GM23338 (cell line): ENCODE data around the gene SCFD2. TPM values are rescaled to one million over a fixed set of nuclear protein-coding genes. Genes with fewer than 3 reads are reported as not detected.
A peak's percentile ranks its signal among the peaks of the same experiment; 100 is the strongest.

ENCODE experiments used
- ATAC-seq: fragments of 200-7000 bp; cut with Tn5 transposase; 3 replicates; pipeline ENCODE4 v1.9.1; 2020
- DNase-seq: peaks from one replicate; pipeline ENCODE4 v3.0.0-alpha.2; 2015; ENCODE audit warnings: low spot score
- H2AFZ ChIP-seq: fragments of 200-600 bp; sonication (generic); 2 replicates; pipeline ENCODE4 v1.8.0; 2016; ENCODE audit warnings: antibody characterized with exemption, mild to moderate bottlenecking, moderate library complexity
- H3F3A ChIP-seq: fragments of 200-600 bp; sonication (generic); replicated peaks from 2 replicates; pipeline ENCODE4 v1.8.0; 2017; ENCODE audit warnings: antibody characterized with exemption, mixed run types, low read depth
- H3K27ac ChIP-seq: fragments of 200-600 bp; sonication (generic); 2 replicates; pipeline ENCODE4 v1.6.1; 2016; ENCODE audit warnings: low read depth
- H3K27me3 ChIP-seq: fragments of 200-600 bp; sonication (generic); 2 replicates; pipeline ENCODE4 v1.8.0; 2016; ENCODE audit warnings: mild to moderate bottlenecking, mixed run types, moderate library complexity; ENCODE audit not compliant: insufficient read depth
- H3K36me3 ChIP-seq: fragments of 200-600 bp; sonication (generic); 2 replicates; pipeline ENCODE4 v1.8.0; 2016; ENCODE audit warnings: mild to moderate bottlenecking; ENCODE audit not compliant: insufficient read depth
- H3K4me1 ChIP-seq: fragments of 200-600 bp; sonication (generic); 2 replicates; pipeline ENCODE4 v1.8.0; 2016; ENCODE audit warnings: mild to moderate bottlenecking, moderate library complexity; ENCODE audit not compliant: insufficient read depth
- H3K4me2 ChIP-seq: fragments of 200-600 bp; sonication (generic); 2 replicates; pipeline ENCODE4 v1.7.1; 2017; ENCODE audit warnings: mixed run types
- H3K4me3 ChIP-seq: fragments of 200-600 bp; sonication (generic); 2 replicates; pipeline ENCODE4 v1.6.1; 2016; ENCODE audit warnings: mixed run types
- H3K79me2 ChIP-seq: fragments of 200-600 bp; sonication (generic); replicated peaks from 2 replicates; pipeline ENCODE4 v1.8.0; 2017; ENCODE audit warnings: mild to moderate bottlenecking; ENCODE audit not compliant: insufficient read depth
- H3K9me2 ChIP-seq: fragments of 200-600 bp; sonication (generic); 2 replicates; pipeline ENCODE4 v1.8.0; 2017; ENCODE audit not compliant: insufficient read depth
- H4K20me1 ChIP-seq: fragments of 200-600 bp; sonication (generic); replicated peaks from 2 replicates; pipeline ENCODE4 v1.8.0; 2017; ENCODE audit warnings: mild to moderate bottlenecking; ENCODE audit not compliant: insufficient read depth
- H3K27ac Mint-ChIP-seq: 2 replicates; pipeline ENCODE4 v1.8.0; 2020; ENCODE audit warnings: inconsistent platforms, mild to moderate bottlenecking, moderate library complexity, mixed read lengths
- H3K27me3 Mint-ChIP-seq: 3 replicates; pipeline ENCODE4 v1.8.0; 2022; ENCODE audit warnings: low read depth, mild to moderate bottlenecking, moderate library complexity, mixed read lengths, inconsistent platforms; ENCODE audit not compliant: insufficient read depth, poor library complexity
- H3K36me3 Mint-ChIP-seq: 3 replicates; pipeline ENCODE4 v1.8.0; 2021; ENCODE audit warnings: low read depth, mild to moderate bottlenecking, inconsistent platforms, moderate library complexity, mixed read lengths
- H3K4me1 Mint-ChIP-seq: 3 replicates; pipeline ENCODE4 v1.8.0; 2020; ENCODE audit warnings: mild to moderate bottlenecking, inconsistent platforms, mixed read lengths
- H3K4me3 Mint-ChIP-seq: 3 replicates; pipeline ENCODE4 v1.8.0; 2021; ENCODE audit warnings: moderate library complexity, mild to moderate bottlenecking, inconsistent platforms, mixed read lengths
- H3K9me3 Mint-ChIP-seq: 3 replicates; pipeline ENCODE4 v1.8.0; 2020; ENCODE audit warnings: moderate library complexity, mild to moderate bottlenecking, inconsistent platforms, mixed read lengths
- CREB1 ChIP-seq: fragments of 250-450 bp; sonication (Bioruptor Pico); IDR thresholded peaks from 2 replicates; pipeline ENCODE4 v1.5.0; 2020; ENCODE audit warnings: low read depth, mild to moderate bottlenecking, moderate library complexity
- EZH2phosphoT487 ChIP-seq: fragments of 200-600 bp; sonication (generic); IDR thresholded peaks from one replicate; pipeline ENCODE4 v1.8.1; 2018; ENCODE audit warnings: antibody characterized with exemption; ENCODE audit not compliant: unreplicated experiment
- JUNB ChIP-seq: IDR thresholded peaks from one replicate; pipeline ENCODE4 v1.6.1; 2016; ENCODE audit warnings: antibody characterized with exemption; ENCODE audit not compliant: unreplicated experiment
- POLR2AphosphoS5 ChIP-seq: IDR thresholded peaks from 2 replicates; pipeline ENCODE4 v1.6.1; 2016; ENCODE audit warnings: antibody characterized with exemption, low read depth
- STAT1 ChIP-seq: IDR thresholded peaks from one replicate; pipeline ENCODE4 v1.6.1; 2016; ENCODE audit warnings: antibody characterized with exemption; ENCODE audit not compliant: unreplicated experiment
- ZNF114 ChIP-seq: fragments of 250-450 bp; sonication (Bioruptor Pico); IDR thresholded peaks from 2 replicates; pipeline ENCODE4 v1.5.0; 2020; ENCODE audit warnings: mild to moderate bottlenecking, moderate library complexity
- ZNF462 ChIP-seq: fragments of 250-450 bp; sonication (Bioruptor Pico); IDR thresholded peaks from 2 replicates; pipeline ENCODE4 v1.5.0; 2020; ENCODE audit warnings: mild to moderate bottlenecking, moderate library complexity
- polyA plus RNA-seq: library from polyadenylated mRNA; unstranded; fragments of >200 nt; fragmentation: Nextera tagmentation; extraction: Ambion mirVana; gene quantifications from 2 replicates; pipeline ENCODE4 v1.2.1, GENCODE V29; 2016
- total RNA-seq: library from RNA; depleted of rRNA; stranded (reverse); fragments of >200 nt; shearing (Covaris generic); gene quantifications from 2 replicates; pipeline ENCODE4 v1.2.3, GENCODE V29; 2014
- TF ChIP-seq, protein P1 (sequence below), 2 experiments: fragments of 200-600 bp in 1 of 2; sonication (generic) in 1 of 2; conservative IDR thresholded peaks; 2 replicates each; pipeline versions ENCODE4 v1.5.1 to v1.6.1; 2016 to 2017; ENCODE audit warnings: antibody characterized with exemption in 2 of 2, low read depth in 2 of 2, mild to moderate bottlenecking in 2 of 2, moderate library complexity in 1 of 2

The SCFD2 gene
- total and polyA plus RNA-seq, 2 experiments from 2014 or later: 5.7 to 17.5 TPM

DNA sequence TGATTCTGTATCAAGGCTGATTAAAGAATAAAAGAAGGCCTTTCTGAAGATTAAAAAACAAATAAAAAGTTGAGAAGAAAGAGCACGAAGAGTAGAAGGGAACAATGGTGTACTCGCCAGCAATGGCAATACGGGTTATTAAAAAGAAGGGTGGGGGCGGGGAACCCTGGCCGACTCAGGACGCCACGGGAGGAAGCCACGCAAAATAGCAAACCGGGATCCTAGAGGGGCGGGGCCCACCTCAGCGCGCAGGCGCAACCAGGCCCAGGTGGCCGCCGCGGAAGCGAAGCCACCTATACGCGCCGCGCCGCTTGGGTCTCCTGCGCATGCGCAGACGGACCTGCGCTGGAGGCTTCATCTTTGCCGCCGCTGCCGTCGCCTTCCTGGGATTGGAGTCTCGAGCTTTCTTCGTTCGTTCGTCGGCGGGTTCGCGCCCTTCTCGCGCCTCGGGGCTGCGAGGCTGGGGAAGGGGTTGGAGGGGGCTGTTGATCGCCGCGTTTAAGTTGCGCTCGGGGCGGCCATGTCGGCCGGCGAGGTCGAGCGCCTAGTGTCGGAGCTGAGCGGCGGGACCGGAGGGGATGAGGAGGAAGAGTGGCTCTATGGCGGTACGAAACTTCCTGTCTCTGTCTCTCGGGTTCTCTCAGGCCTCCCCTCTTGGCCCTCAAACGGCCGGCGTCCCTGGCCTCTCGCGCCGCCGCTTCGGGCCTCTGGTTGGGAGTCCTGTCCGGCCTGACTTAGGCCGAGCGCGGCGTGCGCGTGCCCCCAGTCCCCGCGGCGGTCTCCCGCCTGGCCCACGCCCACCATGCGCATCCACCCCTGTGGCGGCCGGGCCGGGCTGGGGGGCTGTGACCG, 11.7 kb upstream of the SCFD2 start, which contains the start of gene FIP1L1:
FIP1L1 (plus strand) TSS at position 323 of the 852 bp plus-strand sequence; CDS start at position 521, 198 bp downstream.
- no peaks in the 10 kb centered on the region for H3F3A ChIP-seq
- peaks cover 50% of the 10 kb centered on the region for H3K79me2 ChIP-seq
- H3K4me1 ChIP-seq: peaks cover 4% of the 10 kb centered on the region; the same call in 1 of the 2 replicates
- H3K27ac Mint-ChIP-seq: peak within 1 kb of the TSS; percentile 99
- peak within 1 kb of the TSS; percentile 92 for H2AFZ ChIP-seq
- TF ChIP-seq POLR2AphosphoS5 (peak; percentile 96), CREB1 (no peak)
- H3K9me2 ChIP-seq: no peaks in the 10 kb centered on the region
- H4K20me1 ChIP-seq: peaks cover 13% of the 10 kb centered on the region; the same call in 1 of the 2 replicates
- H3K36me3 Mint-ChIP-seq: peaks cover 7% of the 10 kb centered on the region
- peak within 1 kb of the TSS; percentile 87; the same call in 1 of the 2 replicates for H3K27ac ChIP-seq
- H3K27me3 Mint-ChIP-seq: peaks cover 11% of the 10 kb centered on the region
- peaks cover under 1% of the 10 kb centered on the region; the same call in 1 of the 2 replicates for H3K36me3 ChIP-seq
- H3K4me3 Mint-ChIP-seq: peak within 1 kb of the TSS; percentile 94
- peak within 1 kb of the TSS; percentile 94 for H3K4me3 ChIP-seq
- H3K4me2 ChIP-seq: peak within 1 kb of the TSS; percentile 97
- ATAC-seq: peak; percentile 95
- peaks cover 12% of the 10 kb centered on the region for H3K4me1 Mint-ChIP-seq
- H3K9me3 Mint-ChIP-seq: no peaks in the 10 kb centered on the region
- no peaks in the 10 kb centered on the region for H3K27me3 ChIP-seq
- peak; percentile 93 for DNase-seq

DNA sequence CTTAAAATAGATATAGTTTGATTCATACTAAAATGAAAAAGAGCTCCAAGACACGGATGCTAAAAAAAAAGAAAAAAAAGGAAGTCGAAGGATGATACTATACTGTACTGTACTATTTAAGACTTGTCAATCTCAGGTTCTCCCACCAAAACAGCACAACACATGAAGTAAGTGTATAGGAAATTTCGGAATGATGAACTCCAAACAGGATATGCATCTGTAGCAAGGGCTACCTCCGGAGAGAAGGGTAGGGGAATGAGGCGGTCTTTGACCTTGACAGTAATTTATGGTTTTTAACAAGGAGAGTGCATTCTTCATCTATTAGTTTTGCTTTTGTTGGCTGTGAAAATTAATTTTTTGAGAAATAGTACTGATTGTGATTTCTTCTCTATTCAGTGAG, 11.0 kb upstream of the SCFD2 start:
- Histone ChIP-seq H3K4me2 (peak overlapping the region; percentile 97), H3K79me2 (peaks cover 44% of the 10 kb centered on the region), H3K27ac (no peak overlapping the region), H3K4me1 (peaks cover 4% of the 10 kb centered on the region; the same call in 1 of the 2 replicates), H3F3A (no peaks in the 10 kb centered on the region), H3K4me3 (peak overlapping the region; percentile 94), H2AFZ (peak overlapping the region; percentile 85), H4K20me1 (peaks cover 13% of the 10 kb centered on the region; the same call in 1 of the 2 replicates), H3K9me2 (no peaks in the 10 kb centered on the region), H3K27me3 (no peaks in the 10 kb centered on the region), H3K36me3 (no peaks in the 10 kb centered on the region)
- Mint-ChIP-seq H3K4me1 (peaks cover 12% of the 10 kb centered on the region), H3K27me3 (peaks cover 11% of the 10 kb centered on the region), H3K27ac (0 out of 2 replicates have a peak overlapping the region, but pooled peaks have one; percentile 59), H3K9me3 (no peaks in the 10 kb centered on the region), H3K4me3 (peak overlapping the region; percentile 94), H3K36me3 (peaks cover 2% of the 10 kb centered on the region)
- DNase-seq (peak; percentile 4), ATAC-seq (0 out of 3 replicates have a peak, but pooled peaks have one; percentile 8)
- TF ChIP-seq EZH2phosphoT487 (no peak), ZNF462 (no peak), STAT1 (no peak), JUNB (no peak), ZNF114 (CRISPR knock-in tag) (no peak)
- TF ChIP-seq, protein P1, sequence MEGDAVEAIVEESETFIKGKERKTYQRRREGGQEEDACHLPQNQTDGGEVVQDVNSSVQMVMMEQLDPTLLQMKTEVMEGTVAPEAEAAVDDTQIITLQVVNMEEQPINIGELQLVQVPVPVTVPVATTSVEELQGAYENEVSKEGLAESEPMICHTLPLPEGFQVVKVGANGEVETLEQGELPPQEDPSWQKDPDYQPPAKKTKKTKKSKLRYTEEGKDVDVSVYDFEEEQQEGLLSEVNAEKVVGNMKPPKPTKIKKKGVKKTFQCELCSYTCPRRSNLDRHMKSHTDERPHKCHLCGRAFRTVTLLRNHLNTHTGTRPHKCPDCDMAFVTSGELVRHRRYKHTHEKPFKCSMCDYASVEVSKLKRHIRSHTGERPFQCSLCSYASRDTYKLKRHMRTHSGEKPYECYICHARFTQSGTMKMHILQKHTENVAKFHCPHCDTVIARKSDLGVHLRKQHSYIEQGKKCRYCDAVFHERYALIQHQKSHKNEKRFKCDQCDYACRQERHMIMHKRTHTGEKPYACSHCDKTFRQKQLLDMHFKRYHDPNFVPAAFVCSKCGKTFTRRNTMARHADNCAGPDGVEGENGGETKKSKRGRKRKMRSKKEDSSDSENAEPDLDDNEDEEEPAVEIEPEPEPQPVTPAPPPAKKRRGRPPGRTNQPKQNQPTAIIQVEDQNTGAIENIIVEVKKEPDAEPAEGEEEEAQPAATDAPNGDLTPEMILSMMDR (conservative IDR thresholded peaks at IDR 0.05; ENCODE audit: low read depth in 2 of 2): no peak
